NCI-H2081 (cell line): ENCODE data around the gene ATP2B2.

Experiments used
- DNase-seq, 2 experiments: peaks; one replicate each; lab custom pipeline; 2025; lab: John Stamatoyannopoulos, UW

Gene ATP2B2

GRCh38 chr3:10510743-10511432 is 5.5 kb upstream of the ATP2B2 start:
- no peak for DNase-seq

DNA sequence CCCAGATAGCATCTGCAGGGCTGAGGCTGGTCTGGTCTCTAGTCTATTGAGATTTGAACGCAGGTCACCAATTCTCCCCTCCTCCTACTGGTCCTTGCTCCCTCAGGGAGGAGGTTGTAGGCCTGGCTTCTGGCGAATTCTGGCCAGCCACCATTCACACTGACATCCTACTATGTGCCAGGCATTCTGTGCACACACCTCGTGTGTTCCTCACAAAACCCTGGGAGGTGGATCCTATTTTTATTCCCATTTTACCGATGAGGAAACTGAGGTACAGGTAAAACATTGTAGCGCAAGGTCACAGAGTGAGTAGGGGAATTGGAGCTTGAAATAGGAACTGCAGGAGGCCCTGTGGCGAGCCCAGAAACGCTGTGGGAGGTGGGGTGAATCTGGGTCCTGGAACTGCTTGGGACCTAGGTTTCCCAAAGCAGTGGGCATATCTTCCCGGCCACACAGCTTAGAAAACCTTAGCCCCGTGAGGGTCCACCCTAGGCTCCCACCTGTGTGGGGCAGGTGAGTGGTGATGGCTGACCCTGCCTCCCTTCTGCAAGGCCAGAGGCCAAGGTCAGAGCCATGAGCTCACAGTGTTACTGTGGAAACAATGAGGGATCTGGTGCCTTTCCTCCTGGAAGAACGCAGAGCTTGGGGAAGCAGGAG is 4.8 kb upstream of the ATP2B2 start:
- DNase-seq, result no peak

DNA sequence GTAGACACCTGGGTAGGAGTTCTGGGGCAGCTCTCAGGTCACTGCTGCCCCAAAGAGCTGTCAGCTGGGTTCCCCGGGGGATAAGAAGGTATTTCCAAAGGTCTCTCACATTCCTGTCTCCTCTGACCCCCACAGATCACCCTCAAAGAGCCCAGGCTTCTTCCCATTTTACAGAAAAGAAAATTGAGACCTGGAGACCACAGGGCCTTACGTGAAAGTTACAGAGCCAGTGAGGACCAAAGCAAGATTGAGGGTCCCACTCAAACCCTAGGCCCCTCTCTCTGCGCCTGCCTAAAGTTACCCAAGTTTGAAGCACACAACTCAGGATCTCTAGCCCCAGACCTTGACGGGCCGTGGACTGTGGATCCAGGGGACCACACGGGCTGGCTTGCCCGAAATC is 3.9 kb upstream of the ATP2B2 start:
- DNase-seq, result no peak

GRCh38 chr3:10508619-10509260 is 3.4 kb upstream of the ATP2B2 start:
- DNase-seq, result no peak

DNA sequence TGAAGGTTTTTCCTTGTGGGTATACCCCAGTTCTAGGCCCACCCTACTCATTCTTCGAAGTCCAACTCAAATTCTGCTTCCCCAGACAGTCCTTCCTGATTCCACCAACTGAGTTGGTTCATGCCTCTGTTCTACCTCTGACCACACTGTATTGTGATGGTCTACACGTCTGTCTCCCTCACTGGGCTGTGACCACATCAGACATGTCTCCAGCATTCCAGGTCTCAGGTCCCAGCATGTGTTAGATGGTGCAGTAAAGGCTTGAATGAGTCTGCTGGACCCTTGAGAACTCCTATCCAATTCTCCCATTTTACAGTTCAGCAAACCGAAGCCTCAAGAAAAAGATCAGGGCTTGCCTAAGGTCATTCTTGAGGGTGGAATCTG is 2.8 kb upstream of the ATP2B2 start:
- no peak for DNase-seq

DNA sequence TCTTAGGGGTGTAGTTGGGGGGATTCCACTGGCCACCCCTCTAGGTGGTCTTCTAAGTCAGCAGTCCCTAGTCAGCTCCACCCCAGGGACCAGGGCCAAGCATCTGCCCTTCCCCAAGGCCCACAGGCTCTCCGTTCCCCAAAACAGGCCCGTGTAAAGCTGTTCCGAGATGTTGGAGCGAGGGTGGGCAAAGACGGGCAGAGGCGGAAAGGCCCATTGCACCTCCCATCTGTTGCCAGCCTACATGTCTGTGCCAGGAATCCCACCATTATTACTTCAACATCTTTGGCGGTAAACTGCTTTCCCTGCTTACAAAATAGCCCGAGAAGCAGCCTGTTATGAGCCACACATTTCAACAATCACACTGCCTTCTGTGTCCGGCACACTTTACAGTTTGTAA is 1.9 kb upstream of the ATP2B2 start:
- no peak for DNase-seq

DNA sequence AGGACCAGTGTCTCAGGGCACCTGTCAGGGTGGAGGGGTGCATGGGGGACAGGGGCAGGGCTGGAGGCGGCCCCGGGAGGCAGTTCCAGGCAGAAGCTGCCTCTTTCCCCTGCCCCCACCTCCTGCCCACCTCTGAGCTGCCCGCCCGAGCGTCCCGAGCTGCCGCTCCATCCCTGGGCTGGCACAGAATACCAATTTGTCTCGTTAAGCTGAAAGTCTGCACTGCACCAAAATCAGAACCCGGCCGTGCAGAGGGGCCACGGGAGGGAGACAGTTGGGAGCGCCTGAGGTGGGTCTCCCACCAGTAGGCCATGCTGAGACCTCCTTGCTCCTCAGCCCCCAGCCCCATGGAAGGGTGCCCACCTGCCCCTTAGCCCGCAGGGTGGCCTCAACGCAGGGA is 1.3 kb upstream of the ATP2B2 start:
- DNase-seq, result no peak

DNA sequence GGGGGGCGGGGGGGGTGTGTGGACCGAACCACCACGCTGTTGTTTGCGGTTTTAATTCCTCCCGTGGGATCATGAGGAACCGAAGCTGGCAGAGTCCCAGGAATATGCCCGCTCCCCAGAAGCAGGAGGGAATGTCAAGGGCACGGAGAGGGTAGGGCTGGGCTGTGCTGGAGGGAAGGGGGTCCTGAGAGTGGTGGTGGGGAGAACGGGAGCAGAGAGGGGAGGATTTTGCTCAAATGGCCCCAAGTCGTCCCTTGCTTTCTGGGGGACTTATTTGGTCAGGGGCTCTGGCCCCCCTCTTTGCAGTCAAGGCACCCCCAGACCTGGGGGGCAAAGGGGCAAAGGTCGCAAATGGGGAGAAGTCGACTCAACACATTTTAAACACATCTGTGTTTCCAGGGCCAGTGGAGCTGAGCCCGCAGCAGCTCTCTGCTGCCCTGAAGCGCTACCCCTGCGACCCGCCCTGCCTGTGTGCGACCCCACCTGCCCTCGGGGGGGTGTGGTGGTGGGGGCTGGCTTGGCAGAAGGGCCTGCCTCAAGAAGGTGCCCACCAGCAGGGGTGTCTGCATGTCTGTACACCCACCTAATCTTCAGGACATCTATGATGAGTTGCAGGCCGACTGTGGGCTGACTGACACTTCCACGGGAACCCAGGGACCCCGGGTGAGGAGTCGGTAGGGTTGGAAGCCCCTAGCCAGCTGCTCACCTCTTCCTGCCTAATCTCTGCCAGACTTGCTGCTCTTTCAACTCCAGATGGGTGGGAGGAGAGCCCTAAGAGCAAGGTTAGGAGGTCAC is 602 bp upstream of the ATP2B2 start:
- no peak for DNase-seq

DNA sequence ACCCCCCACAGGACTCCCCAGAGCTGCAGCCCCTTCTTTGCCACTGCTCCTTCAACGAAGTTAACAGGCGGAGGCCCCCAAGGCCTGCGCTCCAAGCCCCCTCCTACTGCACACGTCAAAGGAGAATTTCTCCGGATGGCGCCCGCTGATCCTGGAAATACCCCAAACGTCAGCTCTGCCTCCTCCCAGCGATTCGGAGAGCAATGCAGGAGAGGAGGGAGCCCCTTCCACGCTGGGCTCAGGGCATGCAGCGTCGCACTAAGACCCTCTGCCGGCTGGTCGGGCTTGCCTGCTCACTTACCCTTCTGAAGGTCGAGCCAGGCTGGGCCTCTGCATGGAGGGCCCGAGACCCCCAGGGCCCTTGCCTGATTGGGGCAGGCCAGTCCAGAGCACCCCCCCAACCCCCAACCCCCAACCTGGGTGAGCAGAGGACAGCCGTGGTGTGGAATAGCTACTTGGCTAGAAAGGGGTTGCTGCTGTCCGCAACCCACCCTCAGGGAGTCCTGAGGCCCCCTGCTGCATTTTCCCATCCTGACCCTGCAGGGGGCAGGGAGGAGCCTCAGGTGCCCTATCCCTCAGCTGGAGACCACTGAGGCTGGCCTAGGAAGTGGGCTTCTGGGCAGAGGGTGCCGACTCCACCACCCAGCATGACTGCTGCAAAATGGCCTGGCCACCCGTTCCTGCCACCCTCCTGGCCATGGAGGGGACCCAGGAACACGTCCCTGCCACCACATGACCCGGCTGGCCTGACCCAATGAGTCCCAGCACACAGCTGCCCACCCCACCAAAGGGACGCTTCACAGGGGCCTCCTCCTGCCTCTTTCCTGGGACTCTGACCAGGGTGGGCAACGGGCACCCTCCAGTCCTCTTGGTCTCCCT is 976 bp downstream of the ATP2B2 start:
- no peak for DNase-seq

- DNase-seq, result no peak
Measured at GRCh38 chr3:10503217-10503796, 2.1 kb downstream of the ATP2B2 start.

- no peak for DNase-seq
Measured at GRCh38 chr3:10502185-10502880, 3.1 kb downstream of the ATP2B2 start.

GRCh38 chr3:10501664-10502052 is 3.7 kb downstream of the ATP2B2 start:
- no peak for DNase-seq

DNA sequence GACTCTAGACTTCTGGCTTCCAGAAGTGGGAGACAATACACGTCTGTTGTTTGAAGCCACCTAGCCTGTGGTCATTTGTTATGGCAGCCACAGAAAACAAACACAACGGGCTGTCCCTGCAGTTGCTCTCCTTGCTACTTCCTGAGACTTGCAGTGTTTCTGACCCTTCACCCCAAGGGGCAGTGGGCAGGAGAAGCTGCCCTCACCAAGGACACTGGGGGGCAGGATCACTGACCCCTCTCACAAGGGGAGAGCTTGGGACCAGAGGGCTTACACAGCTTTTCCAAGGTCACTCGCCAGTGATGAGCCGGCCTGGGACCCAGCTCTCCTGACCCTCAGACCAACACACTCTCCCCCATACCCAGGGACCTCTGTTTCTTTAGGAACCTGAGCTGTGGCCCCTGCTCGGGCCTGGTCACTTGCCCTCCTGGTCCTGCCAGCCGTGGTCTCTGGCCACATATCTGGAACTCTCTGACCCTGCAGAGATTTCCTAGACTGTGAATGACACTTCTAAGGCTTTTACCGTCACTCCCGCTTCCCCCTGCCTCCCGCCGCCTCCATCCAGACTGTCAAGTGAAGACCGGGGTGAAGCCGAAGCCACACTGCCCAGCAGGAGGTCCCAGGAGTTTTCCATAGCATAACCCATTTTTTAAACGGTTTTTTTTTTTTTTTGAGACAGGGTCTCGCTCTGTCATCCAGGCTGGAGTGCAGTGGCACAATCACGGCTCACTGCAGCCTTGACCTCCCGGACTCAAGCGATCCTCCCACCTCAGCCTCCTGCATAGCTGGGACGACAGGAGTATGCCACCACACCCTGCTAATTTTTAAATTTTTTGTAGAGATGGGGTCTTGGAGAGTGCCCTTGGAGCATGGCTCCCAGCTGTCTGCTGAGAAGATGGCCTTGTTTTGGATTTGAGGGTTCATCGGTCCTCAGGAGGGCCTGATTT is 4.4 kb downstream of the ATP2B2 start:
- no peak for DNase-seq

GRCh38 chr3:10498271-10498670 is 7.1 kb downstream of the ATP2B2 start:
- no peak for DNase-seq

- DNase-seq, result no peak
Measured at GRCh38 chr3:10497439-10497838, 7.9 kb downstream of the ATP2B2 start.

GRCh38 chr3:10496121-10496863 is 9.1 kb downstream of the ATP2B2 start:
- no peak for DNase-seq

DNA sequence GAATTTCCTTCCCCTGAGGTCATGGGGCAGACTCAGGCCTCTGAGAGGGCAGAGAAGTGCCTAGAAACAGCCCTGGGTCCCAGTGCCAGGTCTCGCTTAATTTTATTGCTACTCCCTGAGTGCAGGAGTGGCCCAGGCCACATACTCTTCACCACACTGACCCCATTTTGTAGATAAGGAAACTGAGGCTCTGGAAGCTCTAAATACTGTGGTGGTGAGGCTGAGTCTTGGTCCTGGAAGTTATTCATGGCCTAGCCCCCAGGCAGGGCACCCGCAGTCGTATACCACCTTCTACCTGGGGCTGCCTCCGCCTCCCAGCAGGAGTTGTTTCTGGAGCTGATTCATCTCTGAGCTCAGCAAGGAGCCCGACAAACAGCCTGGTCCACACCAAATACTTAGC is 9.8 kb downstream of the ATP2B2 start:
- DNase-seq, result no peak

DNA sequence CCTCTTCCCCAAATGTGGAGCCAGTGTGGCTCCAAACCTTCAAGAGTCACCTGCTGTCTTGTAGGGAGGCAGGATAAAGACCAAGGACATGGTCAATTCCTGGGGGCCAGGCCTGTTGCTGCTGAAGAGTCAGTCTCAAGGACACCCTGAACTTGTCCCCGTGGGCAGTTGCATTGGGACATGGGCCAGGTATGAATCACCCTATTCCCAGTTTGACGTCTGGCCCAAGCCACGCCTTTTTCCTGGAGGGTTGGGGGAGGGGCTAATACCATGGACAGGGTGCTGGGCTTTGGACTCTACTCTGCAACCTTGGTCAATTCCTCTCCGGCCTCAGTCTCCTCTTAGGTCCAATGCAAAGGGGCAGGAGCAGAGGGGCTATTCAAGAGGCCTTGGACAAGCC is 10.4 kb downstream of the ATP2B2 start:
- no peak for DNase-seq

DNA sequence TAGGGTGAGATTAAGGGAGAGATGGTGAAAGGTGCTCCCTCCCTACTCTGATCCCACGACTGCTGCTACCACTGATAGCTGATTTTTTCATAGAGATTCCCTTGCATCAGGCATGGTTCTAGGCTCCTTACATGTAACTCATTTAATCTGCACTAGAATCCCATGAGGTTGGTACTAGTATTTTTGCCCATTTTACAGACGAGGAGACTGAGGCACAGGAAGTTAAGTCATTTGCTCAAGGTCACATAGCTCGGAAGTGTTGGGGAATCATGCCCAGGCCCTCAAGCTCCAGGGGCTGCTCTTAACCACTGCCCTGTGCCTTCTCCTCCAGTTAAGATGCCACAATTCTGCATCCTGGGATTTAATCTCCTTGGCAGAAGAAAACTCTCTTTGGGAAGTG is 11.2 kb downstream of the ATP2B2 start:
- no peak for DNase-seq
